GM21381 (cell line): ENCODE data around the gene LRRC18.

ENCODE experiments used
- ATAC-seq: cut with Tn5 transposase; IDR thresholded peaks from one replicate; pipeline ENCODE4 v1.9.1; 2021; ENCODE audit warnings: mild to moderate bottlenecking, moderate library complexity; ENCODE audit not compliant: unreplicated experiment

Gene LRRC18

GRCh38 chr10:48939790-48940325 is at the start of gene LRRC18:
Gene LRRC18 (minus strand): TSS chr10:48939840. CDS start chr10:48914155, 25,685 bp downstream.
- no peak for ATAC-seq

GRCh38 chr10:48985621-48986158 is 46.0 kb upstream of the LRRC18 start:
- no peak for ATAC-seq

DNA sequence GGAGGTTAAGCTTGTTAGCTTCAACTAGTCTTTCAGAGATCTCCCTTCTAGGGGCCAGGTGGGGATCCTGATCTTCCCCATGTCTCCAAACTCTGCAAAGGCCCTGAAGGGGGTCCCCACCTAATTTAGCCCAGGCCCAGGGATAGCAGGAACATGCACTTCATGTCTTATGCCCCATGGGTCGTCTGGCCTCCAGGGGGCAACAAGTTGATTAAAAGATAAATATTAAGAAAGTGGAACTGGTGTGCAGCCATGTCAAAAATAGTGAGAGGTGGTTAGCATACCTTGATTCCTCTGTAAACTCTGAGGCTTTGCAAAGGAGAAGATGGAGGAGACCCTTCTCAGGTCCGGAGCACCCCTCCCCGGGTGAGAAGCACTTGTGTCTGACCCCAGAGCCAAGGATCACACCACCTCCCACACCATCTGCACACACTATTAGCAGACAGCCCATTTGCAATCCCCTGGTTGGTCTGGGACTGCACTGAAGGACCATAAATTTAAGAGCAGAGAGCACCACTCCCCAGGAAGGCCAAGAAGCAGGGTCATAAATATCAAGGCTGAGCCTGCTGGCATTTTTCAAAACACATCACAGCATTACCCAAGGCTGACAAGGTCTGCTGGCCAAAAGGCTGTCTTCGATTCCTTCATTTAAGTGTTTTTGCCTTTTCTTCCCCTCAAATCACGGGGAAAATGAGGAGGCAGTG is 44.2 kb upstream of the LRRC18 start:
- ATAC-seq: no peak

DNA sequence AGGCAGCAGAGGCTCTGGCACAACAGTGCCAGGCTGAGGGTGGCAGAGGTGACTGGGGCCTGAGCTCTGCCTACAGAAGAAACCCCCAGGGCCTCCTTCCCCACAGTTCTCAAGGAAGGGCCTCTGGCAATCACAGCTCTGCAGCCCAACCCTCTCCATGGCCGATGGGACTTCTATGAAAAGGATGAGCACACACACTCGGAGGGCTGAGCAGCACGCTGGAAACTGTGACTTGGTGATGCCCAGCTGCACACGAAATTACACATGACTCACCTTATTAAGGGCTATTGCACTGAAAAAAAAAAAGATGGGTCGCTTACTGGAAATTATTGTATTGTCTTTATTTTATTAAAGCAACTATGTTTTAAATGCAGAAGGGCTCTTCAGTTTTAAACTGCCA is 42.9 kb upstream of the LRRC18 start:
- no peak for ATAC-seq

- ATAC-seq: peak; percentile 61
Measured at GRCh38 chr10:48981310-48981907, 41.8 kb upstream of the LRRC18 start.

GRCh38 chr10:48978318-48978717 is 38.7 kb upstream of the LRRC18 start:
- no peak for ATAC-seq

DNA sequence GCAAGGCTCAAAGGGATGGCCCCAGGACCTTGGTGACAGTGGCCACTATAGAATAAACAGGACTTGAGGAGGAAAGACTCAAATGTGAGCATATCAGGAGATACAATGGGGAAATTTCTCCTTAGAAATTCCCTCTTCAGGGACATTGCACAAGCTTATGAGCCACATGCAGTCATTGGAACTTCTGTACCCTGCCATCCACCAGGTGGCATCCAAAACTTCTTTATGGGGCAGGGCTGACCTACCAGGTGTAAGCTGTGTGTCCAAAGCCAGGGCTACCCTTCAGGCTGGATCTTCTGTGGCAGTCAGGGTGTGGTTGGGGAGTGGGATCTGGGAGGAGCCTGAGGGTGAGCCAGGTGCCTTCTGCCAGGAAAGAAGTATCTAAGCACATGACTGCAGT is 36.6 kb upstream of the LRRC18 start:
- no peak for ATAC-seq

GRCh38 chr10:48974510-48975156 is 35.0 kb upstream of the LRRC18 start:
- no peak for ATAC-seq

DNA sequence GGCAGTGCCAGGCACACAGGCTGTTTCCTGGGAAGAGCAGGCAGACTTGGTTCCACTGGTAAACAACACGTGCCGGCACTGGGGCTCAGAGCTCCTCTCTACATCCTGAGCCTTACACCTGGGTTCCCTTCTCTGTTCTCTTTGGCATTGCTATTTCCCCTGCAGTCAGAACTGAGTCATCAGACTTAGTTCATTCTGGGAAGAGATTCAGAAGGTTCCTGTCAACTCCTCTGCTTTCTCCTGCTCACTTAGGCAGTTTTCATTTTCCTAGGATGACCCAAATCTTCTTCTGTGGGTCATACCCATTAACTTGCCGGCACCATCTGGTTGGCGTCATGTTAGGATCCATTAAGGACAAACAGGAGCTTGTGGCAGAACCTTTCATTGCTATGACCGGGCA is 33.4 kb upstream of the LRRC18 start:
- no peak for ATAC-seq

GRCh38 chr10:48970654-48971053 is 31.0 kb upstream of the LRRC18 start:
- no peak for ATAC-seq

DNA sequence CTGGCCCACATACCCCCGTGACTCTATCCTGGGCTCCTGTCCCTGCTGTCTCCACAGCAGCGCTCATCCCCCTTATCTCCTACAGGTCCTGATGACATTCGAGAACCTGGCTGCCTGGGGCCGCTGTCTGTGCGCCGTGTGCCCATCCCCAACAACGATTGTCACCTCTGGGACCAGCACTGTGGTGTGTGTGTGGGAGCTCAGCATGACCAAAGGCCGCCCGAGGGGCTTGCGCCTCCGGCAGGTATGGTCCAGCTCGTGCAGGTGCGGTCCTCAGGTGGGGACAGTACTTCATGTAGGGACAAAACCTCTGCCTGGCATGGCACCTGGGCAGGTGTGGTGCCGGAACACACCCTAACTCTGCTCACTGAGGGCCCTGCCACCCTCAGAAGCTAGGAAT is 30.4 kb upstream of the LRRC18 start:
- ATAC-seq: no peak

DNA sequence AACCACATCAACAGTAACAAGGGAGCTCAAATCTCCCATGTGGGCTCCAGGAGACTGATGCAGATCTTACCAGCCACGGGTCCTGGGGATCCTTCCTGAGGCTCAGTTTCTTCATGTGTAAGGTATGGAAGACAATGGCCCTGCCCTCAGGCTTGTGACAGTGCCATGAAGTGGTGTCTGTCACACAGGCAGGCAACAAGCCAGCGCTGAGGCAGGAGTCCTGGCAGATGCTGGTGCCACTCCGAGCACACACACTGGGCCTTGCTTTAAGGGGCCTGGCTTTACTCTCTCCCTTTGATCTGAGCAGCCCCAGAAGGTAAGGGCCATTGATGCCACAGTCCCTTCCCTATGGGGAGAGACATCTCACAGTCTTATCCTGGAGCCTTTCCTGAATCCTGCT is 28.4 kb upstream of the LRRC18 start:
- ATAC-seq: no peak

DNA sequence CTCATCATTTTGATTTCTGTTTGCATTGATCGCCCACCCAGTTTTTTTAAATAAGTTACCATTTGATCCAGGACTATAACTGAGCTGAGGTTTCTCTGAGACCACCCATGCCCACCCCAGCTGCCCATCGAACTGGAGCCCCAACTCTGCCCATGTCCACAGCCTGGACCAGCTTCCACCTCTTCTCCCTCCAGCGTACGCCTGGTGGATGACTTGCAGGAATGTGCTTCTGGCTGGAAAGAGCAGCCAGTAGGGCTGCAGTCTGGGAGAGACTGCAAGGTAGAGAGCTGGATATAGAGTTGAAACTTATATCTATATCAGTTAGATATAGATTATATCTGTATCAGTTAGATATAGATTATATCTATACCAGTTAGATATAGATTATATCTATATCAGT is 25.8 kb upstream of the LRRC18 start:
- ATAC-seq: no peak

DNA sequence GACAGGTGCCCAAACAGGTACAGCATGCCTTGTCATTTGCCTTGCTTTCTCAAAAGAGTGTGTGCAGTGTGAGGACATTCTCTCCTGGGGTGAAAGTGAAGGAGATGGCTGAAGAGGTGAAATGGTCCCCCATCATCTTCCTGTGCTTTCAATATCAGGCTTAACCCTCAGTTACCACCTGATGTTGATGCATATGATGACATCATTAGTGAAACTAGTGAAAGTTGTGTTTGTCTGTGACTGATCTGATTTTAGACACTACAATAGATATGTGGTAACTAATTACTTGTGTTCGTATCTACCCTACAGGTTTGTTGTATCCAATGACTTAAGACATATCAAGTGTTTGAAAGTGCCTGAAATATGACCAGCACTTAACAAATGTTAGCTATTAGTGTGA is 24.4 kb upstream of the LRRC18 start:
- no peak for ATAC-seq

DNA sequence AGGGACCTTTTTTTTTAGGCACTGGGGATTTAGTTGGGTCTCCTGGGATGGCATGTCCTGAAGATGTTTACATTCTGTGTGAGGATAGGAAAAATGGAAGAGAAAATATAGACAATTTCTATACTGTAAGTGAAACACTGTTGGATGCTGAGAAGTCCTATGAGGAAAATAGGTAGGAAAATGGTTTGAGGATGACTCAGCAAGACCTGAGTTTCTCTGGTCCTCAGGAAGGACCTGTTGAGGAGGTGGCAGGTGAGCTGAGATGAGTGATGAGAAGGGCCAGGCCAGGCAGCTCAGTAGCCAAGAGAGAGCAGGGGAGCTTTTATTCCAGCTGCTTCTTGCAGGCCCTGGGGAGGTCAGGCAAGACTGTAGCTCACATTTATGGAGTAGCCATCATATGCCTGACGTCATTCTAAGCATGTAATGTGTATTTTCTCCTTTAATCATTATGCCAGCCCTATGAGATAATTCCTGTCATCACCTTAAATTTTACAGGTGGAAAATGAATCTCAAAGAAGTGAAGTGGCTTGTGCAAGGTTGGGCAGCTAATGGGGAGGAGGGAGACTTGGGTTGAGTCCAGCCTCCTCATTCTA is 19.1 kb upstream of the LRRC18 start:
- ATAC-seq: no peak

DNA sequence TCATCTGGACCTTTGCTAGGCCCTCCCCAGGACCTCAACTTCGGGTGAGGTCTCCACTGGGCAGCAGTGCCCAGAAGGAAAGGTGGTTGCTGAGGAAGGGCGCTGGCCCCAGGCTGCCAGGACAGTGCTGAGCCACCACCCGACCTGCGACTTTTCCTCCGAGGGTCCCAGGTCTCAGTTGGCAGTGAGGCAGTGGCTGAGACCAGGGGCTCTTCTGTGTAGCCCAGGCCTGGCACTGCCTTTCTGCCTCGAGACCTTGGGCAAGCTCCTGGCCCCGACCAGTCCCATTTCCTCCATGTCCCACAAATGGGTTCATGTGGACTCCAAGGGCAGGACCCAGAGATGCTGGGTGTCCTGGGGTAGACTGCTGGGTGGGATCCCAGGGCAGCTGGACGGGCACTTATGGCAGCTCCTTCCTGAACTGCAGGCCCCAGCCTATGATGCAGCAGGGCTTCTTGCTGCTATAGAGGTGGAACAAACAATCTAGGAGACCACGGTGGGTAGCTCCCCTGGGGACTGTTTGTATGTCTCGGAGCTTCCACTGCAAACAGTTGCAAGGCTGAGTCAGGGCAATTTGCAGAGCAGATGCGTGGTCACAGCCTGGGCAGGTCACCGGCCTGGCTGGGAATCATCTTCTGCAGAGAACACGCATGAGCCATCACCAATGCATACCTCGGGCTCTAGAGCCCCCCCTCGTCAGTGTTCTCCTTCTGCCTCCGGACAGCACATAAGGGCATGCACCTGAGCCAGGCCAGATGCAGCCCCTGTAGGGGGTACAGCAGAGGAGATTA is 17.9 kb upstream of the LRRC18 start:
- ATAC-seq: no peak

DNA sequence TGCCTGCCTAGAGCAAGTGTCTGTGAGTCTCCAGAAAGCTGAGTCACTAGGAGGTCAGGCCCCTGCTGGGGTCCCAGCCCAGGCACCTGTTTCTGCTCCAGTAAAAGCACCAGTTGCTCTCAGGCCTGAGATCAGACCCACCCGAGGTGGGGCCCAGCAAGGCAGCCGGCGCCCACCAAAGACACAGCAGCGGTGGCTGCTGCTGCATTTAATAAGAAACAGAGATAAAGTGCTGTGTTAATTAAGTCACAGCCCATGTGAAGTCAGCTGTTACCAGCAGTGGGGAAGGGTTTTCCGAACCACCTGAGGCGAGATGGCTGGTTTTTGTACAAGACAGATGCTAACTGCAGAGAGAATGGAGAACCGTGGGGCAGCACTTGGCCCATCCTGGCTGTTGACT is 12.1 kb upstream of the LRRC18 start:
- ATAC-seq: no peak

- ATAC-seq: no peak
Measured at GRCh38 chr10:48948470-48949037, 8.9 kb upstream of the LRRC18 start.

GRCh38 chr10:48947690-48948469 is 8.2 kb upstream of the LRRC18 start:
- ATAC-seq: no peak
